Chondrocyte (in vitro differentiated cells): ENCODE measurements around the gene COX8A. TPM values are rescaled to one million over a fixed set of nuclear protein-coding genes. Genes with fewer than 3 reads are reported as not detected.

Experiments
- DNase-seq: peaks from one replicate; pipeline ENCODE4 v3.0.0; 2021; ENCODE audit warnings: mixed read lengths, low spot score
- H3K27ac Mint-ChIP-seq: one replicate; pipeline ENCODE4 v1.8.0; 2021; ENCODE audit warnings: mild to moderate bottlenecking, moderate library complexity, mixed read lengths; ENCODE audit not compliant: unreplicated experiment
- H3K27me3 Mint-ChIP-seq: 2 replicates; pipeline ENCODE4 v1.8.0; 2021; ENCODE audit warnings: low read depth, mixed read lengths
- H3K36me3 Mint-ChIP-seq: 2 replicates; pipeline ENCODE4 v1.8.0; 2021; ENCODE audit warnings: low read depth, mixed read lengths
- H3K4me1 Mint-ChIP-seq: 2 replicates; pipeline ENCODE4 v1.8.0; 2021; ENCODE audit warnings: low read depth, mild to moderate bottlenecking, mixed read lengths
- H3K4me3 Mint-ChIP-seq: one replicate; pipeline ENCODE4 v1.8.0; 2021; ENCODE audit warnings: mild to moderate bottlenecking, moderate library complexity, mixed read lengths; ENCODE audit not compliant: unreplicated experiment
- H3K9me3 Mint-ChIP-seq: 2 replicates; pipeline ENCODE4 v1.8.0; 2021; ENCODE audit warnings: low read depth, mixed read lengths
- total RNA-seq: library from RNA; stranded (reverse); gene quantifications from 3 replicates; pipeline ENCODE4 v1.2.1, GENCODE V29; 2021
- TF ChIP-seq, protein P1 (sequence below): fragments of 200-600 bp; sonication (generic); IDR thresholded peaks from 2 replicates; pipeline ENCODE4 v1.5.0; 2021; ENCODE audit warnings: antibody characterized with exemption, mild to moderate bottlenecking, moderate library complexity

Gene COX8A
- total RNA-seq, 1 donor from 2014 or later, result 245 TPM

- Mint-ChIP-seq H3K4me3 (no peak overlapping the region), H3K4me1 (peaks cover 3% of the 10 kb centered on the region), H3K9me3 (no peaks in the 10 kb centered on the region), H3K27ac (no peak overlapping the region), H3K27me3 (peaks cover 6% of the 10 kb centered on the region), H3K36me3 (no peaks in the 10 kb centered on the region)
- no peak for DNase-seq
- TF ChIP-seq, protein P1, sequence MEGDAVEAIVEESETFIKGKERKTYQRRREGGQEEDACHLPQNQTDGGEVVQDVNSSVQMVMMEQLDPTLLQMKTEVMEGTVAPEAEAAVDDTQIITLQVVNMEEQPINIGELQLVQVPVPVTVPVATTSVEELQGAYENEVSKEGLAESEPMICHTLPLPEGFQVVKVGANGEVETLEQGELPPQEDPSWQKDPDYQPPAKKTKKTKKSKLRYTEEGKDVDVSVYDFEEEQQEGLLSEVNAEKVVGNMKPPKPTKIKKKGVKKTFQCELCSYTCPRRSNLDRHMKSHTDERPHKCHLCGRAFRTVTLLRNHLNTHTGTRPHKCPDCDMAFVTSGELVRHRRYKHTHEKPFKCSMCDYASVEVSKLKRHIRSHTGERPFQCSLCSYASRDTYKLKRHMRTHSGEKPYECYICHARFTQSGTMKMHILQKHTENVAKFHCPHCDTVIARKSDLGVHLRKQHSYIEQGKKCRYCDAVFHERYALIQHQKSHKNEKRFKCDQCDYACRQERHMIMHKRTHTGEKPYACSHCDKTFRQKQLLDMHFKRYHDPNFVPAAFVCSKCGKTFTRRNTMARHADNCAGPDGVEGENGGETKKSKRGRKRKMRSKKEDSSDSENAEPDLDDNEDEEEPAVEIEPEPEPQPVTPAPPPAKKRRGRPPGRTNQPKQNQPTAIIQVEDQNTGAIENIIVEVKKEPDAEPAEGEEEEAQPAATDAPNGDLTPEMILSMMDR, result no peak
These were observed 43.9 kb downstream of the COX8A start for GRCh38 chr11:64018310-64018709.

DNA sequence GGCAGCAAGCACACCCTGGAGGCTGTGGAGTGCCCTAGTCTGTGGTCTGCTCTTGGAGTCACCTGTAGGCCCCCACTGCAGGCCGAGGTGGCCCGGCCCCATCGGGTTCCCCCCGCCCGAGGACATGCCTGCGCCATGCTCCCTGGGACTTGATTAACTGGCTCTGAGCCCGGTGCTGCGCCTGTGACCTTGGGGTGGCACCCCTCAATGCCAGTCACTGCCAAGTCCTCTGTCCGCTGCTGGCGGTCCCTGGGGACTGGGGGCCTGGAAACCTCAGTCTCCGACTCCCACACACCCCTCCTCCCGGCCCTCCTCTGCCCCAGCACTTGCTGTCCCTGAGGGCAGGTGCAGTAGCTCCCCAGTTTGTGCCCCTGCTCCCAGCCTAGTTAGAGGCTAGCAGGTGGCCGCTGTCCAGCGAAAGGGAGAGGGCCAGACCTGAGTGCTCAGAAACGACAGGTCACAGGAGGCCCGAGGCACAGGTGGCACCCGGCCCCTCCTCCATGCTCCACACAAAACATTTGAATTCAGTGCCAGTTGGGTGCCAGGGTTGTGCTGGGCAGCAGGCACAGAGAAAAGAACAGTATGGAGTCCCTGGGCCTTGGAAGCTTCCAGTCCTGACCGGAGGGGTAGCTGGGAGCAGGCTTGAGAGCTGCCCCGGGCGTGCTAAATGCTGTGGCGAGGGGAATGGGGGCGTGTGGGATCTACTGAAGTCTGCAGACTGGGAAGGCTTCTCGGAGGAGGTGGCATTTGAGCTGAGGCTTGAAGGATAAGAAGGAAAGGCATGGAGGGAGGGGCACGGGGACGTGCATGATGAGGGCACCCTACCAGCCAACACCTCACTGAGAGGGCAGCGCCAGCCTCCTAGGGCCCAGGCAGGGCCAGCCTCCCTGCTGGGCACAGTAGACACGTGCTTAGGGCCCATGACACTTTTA is 45.0 kb downstream of the COX8A start:
- Mint-ChIP-seq H3K27ac (no peak overlapping the region), H3K27me3 (peaks cover 6% of the 10 kb centered on the region), H3K4me3 (no peak overlapping the region), H3K9me3 (no peaks in the 10 kb centered on the region), H3K4me1 (peaks cover 3% of the 10 kb centered on the region), H3K36me3 (no peaks in the 10 kb centered on the region)
- DNase-seq, result no peak
- TF ChIP-seq, protein P1, result no peak

DNA sequence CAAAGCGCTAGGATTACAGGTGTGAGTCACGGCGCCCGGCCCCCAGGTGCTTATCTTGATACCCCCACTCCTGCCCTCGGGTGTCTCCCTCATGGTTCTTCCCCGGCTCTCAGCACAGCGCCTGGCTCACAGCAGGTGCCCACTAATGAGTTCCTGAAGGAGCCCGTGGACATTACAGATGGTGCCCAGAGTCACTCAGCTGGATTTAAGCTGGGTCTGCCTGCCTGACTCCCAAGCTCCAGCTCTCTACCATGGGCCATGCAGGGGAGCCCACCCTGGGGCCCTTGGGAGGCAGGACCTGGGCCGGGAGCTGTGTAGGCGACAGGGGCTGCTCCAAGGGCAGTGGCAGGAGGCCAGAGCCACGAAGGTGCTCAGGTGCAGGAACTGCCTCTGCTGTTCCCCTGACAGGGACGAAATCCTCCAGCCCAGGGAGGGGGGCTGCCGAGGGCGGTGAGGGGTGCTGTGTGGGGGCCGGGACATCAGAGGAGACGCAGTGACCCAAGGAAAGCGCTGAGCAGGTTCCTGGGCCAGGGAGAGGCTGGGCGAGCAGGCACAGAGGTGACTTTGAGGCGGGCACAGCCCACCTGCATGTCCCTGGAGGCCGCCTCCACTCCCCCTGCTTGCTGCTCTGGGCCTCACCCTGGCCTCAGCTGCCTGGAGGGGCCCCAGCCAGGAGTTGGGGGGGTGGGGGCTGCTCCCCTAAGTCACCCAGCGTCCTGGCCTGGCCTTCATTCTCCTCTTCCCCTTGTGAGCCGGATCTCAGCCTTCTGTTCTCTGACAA is 46.7 kb downstream of the COX8A start:
- Mint-ChIP-seq H3K27ac (no peak overlapping the region), H3K36me3 (no peaks in the 10 kb centered on the region), H3K4me3 (no peak overlapping the region), H3K9me3 (no peaks in the 10 kb centered on the region), H3K4me1 (peaks cover 3% of the 10 kb centered on the region), H3K27me3 (peaks cover 6% of the 10 kb centered on the region)
- TF ChIP-seq, protein P1, result no peak
- DNase-seq, result no peak

DNA sequence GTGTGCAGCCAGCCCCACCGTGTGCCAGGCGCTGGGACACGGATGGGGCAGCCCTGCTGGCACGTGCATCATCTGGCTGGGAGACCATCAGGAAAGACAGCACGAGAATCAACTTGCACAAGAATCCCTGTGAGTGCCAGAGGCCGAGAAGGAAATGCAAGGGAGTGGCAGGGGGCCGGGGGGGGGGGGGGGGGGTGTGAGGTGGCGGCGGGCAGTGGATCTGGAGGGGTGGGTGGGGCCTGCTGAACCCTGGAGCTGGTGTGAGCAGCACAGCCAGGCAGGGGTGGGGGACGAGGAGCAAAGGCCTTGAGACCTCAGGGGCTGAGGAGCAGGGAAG is 47.3 kb downstream of the COX8A start:
- Mint-ChIP-seq H3K27me3 (peaks cover 6% of the 10 kb centered on the region), H3K27ac (no peak overlapping the region), H3K9me3 (no peaks in the 10 kb centered on the region), H3K4me3 (no peak overlapping the region), H3K4me1 (peaks cover 3% of the 10 kb centered on the region), H3K36me3 (no peaks in the 10 kb centered on the region)
- TF ChIP-seq, protein P1, result no peak
- no peak for DNase-seq

- no peak for DNase-seq
- Mint-ChIP-seq H3K27ac (no peak overlapping the region), H3K4me3 (no peak overlapping the region), H3K4me1 (peaks cover 3% of the 10 kb centered on the region), H3K9me3 (no peaks in the 10 kb centered on the region), H3K27me3 (peaks cover 6% of the 10 kb centered on the region), H3K36me3 (no peaks in the 10 kb centered on the region)
- TF ChIP-seq, protein P1, result no peak
These were observed 47.8 kb downstream of the COX8A start for GRCh38 chr11:64022125-64022784.
